GF-D8 (cell line): ENCODE measurements around the gene CMPK2.

Source experiments
- DNase-seq: peaks from one replicate; lab custom pipeline; 2025; lab: John Stamatoyannopoulos, UW

CMPK2 gene

DNA sequence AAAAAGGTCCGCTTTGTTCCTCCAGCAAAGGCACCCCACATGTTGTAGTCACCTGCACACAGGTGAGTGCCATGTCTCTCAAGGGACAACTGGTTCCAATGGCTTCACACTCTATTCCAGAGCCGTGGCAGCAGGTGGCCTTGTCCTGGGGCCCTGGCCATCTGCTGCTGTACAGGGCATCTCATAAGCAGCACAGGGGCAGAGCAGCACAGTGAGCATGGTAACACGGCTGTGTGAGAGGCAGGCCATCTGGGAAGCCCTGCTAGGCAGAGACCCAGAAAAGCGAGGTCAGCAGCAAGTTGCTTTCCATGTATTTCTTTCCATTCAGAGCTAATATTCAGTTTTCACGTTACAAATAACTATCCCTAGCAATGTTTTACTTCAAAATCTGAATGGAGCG is 54.7 kb downstream of the CMPK2 start:
- DNase-seq: no peak

DNA sequence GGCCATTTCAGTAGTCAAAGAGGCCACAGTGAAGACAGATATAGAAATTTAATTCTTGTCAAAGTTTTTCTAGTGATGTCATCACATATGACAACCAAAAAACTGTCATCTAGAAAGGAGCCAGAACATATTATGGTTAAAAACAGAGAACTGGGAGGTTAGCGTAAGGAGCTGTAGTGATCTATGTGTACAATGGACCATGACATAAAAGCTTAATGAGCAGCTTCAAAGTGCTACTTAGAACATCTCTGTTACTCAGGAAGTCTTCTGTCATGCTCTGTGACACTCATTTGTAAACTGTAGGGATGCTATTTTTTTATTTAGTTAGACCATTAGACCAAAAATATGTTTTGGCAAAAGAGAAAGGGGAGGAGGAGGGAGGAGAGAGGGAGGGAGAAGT is 57.3 kb downstream of the CMPK2 start:
- DNase-seq: no peak

GRCh38 chr2:6806604-6807003 is 59.1 kb downstream of the CMPK2 start:
- no peak for DNase-seq

DNA sequence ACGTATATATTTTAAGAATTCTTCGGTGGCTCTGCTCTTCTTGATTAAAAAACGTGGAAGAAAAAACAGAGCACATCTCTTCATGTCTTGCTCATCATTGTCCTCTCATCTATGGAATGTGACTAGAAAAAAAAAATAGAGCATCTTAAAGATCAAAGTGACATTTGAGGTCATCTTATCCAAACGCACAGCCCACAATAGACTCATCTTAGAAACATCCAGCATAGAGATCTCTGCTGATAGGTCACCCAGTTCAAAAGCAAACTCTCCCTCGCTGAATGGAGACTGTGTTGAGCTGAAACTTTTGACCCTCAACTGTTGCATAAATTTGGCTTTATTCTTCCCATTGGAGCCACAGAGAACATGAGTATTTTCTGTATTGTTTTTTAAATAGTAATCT is 65.2 kb downstream of the CMPK2 start:
- no peak for DNase-seq
